ENCODE results near the gene FA2H.

FA2H gene

DNA sequence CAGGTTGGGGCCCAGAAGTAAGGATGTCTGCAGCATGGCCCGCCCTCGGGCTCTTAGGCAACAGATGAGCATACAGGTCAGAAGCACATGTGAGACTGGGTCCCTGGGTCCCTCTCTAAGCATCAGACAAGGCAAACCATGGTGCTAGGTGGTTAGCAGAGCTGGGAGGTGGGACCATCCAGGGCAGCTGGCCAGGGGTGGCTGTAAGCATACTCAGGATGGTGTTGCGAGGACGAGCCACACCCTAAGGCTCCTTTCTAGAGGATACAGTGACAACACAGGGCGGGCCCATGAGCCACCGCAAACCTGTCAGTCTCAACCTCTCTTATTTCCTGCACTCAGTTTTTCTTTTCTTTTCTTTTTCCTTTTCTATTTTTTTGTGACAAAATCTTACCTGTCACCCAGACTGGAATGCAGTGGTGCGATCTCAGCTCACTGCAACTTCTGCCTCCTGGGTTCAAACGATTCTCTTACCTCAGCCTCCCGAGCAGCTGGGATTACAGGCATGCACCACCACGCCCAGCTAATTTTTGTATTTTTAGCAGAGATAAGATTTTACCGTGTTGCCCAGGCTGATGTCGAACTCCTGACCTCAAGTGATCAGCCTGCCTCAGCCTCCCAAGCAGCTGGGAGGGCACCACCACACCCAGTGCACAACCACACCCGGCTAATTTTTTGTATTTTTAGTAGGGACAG lies 3.6 kb downstream of the FA2H start:
- Histone ChIP-seq H2AFZ (ENCODE audit: low read depth, low read length, severe bottlenecking) (no peak overlapping the region), H3F3A (ENCODE audit: insufficient read depth) (no peaks in the 10 kb centered on the region), H3K27ac (ENCODE audit: low read depth, low read length) (no peak overlapping the region), H3K4me2 (ENCODE audit: low read depth, low read length, poor library complexity, severe bottlenecking) (no peak overlapping the region), H3K9me3 (ENCODE audit: insufficient read depth, low read length) (no peaks in the 10 kb centered on the region), H3K4me3 (ENCODE audit: insufficient read depth, low read length, poor library complexity, severe bottlenecking) (no peak overlapping the region), H3K9ac (ENCODE audit: low read length) (no peak overlapping the region), H3K27me3 (ENCODE audit: low read length) (no peaks in the 10 kb centered on the region), H4K20me1 (ENCODE audit: low read depth, low read length) (no peaks in the 10 kb centered on the region), H3K79me2 (ENCODE audit: insufficient read depth, low read length) (no peaks in the 10 kb centered on the region), H3K9me2 (replicated peaks; ENCODE audit: insufficient read depth, low read length) (no peaks in the 10 kb centered on the region), H3K36me3 (ENCODE audit: low read length) (no peaks in the 10 kb centered on the region)
- TF ChIP-seq, protein P1, sequence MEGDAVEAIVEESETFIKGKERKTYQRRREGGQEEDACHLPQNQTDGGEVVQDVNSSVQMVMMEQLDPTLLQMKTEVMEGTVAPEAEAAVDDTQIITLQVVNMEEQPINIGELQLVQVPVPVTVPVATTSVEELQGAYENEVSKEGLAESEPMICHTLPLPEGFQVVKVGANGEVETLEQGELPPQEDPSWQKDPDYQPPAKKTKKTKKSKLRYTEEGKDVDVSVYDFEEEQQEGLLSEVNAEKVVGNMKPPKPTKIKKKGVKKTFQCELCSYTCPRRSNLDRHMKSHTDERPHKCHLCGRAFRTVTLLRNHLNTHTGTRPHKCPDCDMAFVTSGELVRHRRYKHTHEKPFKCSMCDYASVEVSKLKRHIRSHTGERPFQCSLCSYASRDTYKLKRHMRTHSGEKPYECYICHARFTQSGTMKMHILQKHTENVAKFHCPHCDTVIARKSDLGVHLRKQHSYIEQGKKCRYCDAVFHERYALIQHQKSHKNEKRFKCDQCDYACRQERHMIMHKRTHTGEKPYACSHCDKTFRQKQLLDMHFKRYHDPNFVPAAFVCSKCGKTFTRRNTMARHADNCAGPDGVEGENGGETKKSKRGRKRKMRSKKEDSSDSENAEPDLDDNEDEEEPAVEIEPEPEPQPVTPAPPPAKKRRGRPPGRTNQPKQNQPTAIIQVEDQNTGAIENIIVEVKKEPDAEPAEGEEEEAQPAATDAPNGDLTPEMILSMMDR (IDR thresholded peaks at IDR 0.05; ENCODE audit: insufficient read depth, low read length, poor library complexity, severe bottlenecking), result no peak
- TF ChIP-seq EZH2phosphoT487 (conservative IDR thresholded peaks at IDR 0.05; ENCODE audit: low read length), result no peak

DNA sequence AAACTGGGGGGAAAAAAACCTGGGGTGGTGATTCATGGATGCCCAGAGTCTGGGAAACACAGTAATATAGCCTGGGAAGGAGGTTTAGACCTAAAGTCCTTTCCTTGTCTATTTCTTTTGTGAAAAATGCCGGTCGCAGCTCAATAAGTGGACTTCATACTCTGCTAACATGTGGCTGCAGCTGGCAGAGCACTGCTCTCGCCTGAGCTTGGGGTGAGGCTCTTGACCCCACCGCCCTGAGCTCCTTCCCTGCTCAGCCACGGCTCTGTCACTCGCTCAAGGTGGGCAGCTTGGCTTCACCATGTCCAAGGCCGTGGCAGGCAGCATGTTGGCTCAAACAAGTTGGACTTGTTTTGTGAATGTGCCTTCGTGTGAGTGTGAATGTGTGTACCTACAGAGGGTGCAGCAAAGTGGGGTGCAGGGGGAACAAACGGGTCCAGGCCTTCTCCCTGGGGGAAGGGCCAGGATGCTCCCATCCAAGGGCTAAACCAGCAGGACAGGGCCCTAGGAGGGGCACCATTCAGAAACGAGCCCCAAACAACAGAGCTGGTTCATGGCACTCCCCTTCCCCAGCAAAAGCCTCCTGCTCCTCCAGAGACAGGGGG lies 4.9 kb downstream of the FA2H start:
- no peaks in the 10 kb centered on the region for H3K79me2 ChIP-seq (ENCODE audit: insufficient read depth, low read length)
- H3K9me3 ChIP-seq (ENCODE audit: insufficient read depth, low read length), result no peaks in the 10 kb centered on the region
- H3K9ac ChIP-seq (ENCODE audit: low read length), result no peak overlapping the region
- no peaks in the 10 kb centered on the region for H4K20me1 ChIP-seq (ENCODE audit: low read depth, low read length)
- no peak overlapping the region for H3K4me2 ChIP-seq (ENCODE audit: low read depth, low read length, poor library complexity, severe bottlenecking)
- H2AFZ ChIP-seq (ENCODE audit: low read depth, low read length, severe bottlenecking), result no peak overlapping the region
- no peaks in the 10 kb centered on the region for H3K27me3 ChIP-seq (ENCODE audit: low read length)
- H3F3A ChIP-seq (ENCODE audit: insufficient read depth), result no peaks in the 10 kb centered on the region
- H3K36me3 ChIP-seq (ENCODE audit: low read length), result no peaks in the 10 kb centered on the region
- no peak overlapping the region for H3K4me3 ChIP-seq (ENCODE audit: insufficient read depth, low read length, poor library complexity, severe bottlenecking)
- no peaks in the 10 kb centered on the region for H3K9me2 ChIP-seq (replicated peaks; ENCODE audit: insufficient read depth, low read length)
- no peak overlapping the region for H3K27ac ChIP-seq (ENCODE audit: low read depth, low read length)
- TF ChIP-seq EZH2phosphoT487 (conservative IDR thresholded peaks at IDR 0.05; ENCODE audit: low read length), result no peak
- TF ChIP-seq, protein P1 (IDR thresholded peaks at IDR 0.05; ENCODE audit: insufficient read depth, low read length, poor library complexity, severe bottlenecking), result no peak

DNA sequence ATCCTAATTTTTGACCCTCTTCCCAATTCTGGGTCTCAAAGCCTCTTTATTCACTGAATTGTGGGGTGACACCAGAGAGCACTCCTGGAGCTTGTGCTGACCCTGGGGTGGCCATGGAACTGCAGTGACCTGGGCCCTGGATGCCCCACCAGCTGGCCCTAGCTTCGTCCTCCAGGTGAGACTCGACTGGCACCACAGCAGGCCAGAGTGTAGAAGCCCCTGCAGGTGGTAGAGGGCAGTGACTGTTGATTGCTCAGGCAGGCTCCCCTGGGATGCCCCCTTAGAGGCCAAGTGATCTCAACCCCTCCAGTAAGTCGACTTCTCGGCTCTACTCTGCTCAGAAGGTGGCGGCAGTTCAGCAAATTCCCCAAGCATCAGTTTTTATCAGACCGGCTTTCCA lies 6.4 kb downstream of the FA2H start:
- Histone ChIP-seq H3K27me3 (ENCODE audit: low read length) (no peaks in the 10 kb centered on the region), H3K9me3 (ENCODE audit: insufficient read depth, low read length) (no peaks in the 10 kb centered on the region), H3K36me3 (ENCODE audit: low read length) (no peaks in the 10 kb centered on the region), H3K4me3 (ENCODE audit: insufficient read depth, low read length, poor library complexity, severe bottlenecking) (no peak overlapping the region), H3K4me2 (ENCODE audit: low read depth, low read length, poor library complexity, severe bottlenecking) (no peak overlapping the region), H3F3A (ENCODE audit: insufficient read depth) (no peaks in the 10 kb centered on the region), H2AFZ (ENCODE audit: low read depth, low read length, severe bottlenecking) (no peak overlapping the region), H3K9me2 (replicated peaks; ENCODE audit: insufficient read depth, low read length) (no peaks in the 10 kb centered on the region), H3K79me2 (ENCODE audit: insufficient read depth, low read length) (no peaks in the 10 kb centered on the region), H3K27ac (ENCODE audit: low read depth, low read length) (no peak overlapping the region), H3K9ac (ENCODE audit: low read length) (no peak overlapping the region), H4K20me1 (ENCODE audit: low read depth, low read length) (no peaks in the 10 kb centered on the region)
- TF ChIP-seq EZH2phosphoT487 (conservative IDR thresholded peaks at IDR 0.05; ENCODE audit: low read length), result no peak
- TF ChIP-seq, protein P1 (IDR thresholded peaks at IDR 0.05; ENCODE audit: insufficient read depth, low read length, poor library complexity, severe bottlenecking), result no peak
